ENCODE measurements around the gene SLC25A21.
"Not testable (repeated sequence)": the region's sequence is repeated elsewhere in the genome, so short reads cannot be mapped to it uniquely, and the experiment has no call there.

SLC25A21 gene

DNA sequence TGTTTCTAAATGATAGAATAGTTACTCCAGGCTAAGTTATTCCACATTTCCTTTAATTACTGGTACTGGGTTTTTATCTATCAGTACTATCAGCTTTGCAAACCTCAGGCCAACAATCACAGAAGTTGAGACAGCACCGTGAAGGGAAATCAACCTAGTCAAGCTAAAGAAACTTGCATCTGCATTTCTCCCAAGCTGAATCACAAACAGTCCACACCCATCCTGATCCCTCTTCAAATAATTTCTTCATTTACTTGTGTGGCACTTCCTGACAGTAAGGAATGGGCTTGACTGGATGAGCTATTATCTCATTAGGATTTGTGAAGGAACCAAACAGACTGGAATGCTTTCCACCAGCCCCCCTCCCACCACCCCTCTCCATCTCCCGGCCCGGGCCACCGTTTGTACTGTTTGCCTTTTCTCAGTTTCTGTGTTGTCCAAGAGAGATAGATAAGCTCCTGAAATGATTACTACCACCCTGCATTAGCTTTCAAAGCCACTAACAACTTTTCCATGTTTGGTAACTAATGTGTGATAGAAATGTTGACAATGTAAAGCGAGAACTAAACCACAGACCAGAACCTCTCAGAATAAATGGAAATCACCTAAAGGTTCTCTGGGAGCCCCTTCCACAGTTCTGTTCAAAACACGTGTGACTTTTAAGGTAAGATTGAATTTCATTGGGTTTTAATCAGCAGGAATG, 236.3 kb downstream of the SLC25A21 start:
- DNase-seq = no peak

DNA sequence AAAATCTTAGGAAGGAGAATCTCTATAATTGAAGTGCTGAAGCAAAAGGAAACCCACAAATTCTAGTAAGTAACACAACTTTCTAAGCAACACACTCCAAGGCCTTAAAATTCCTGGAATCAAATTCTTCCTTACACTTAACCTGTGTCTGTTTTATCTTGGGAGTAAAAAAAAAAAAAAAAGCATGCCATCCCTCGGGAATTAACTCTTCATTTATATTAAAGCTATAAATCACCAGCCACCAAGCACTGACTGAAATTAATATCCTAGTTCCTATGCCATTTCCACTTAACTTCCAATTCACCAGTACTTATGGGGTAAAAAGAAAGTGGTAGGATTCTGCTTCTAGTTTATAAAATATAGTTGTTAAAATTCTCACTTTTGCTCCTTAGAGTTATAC, 238.1 kb downstream of the SLC25A21 start:
- no peak for DNase-seq

DNA sequence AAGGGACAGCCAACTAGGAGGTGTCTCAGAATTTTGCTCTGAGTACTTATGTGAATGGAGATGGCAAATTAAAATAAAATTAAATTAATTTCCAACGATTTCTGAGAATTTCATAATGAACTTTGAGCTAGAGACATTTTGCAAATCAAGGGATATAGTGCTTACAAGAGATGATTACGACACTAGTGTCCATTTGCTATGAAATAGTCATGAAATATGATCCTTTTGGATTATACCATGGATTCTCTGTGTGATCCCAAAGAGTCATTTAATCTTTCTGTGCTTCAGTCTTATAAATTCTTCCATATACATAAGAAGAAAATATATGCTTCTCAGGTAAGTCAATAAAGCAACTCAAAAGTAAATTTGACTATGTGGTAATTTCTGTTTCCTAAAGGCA, 240.6 kb downstream of the SLC25A21 start:
- DNase-seq = no peak

DNA sequence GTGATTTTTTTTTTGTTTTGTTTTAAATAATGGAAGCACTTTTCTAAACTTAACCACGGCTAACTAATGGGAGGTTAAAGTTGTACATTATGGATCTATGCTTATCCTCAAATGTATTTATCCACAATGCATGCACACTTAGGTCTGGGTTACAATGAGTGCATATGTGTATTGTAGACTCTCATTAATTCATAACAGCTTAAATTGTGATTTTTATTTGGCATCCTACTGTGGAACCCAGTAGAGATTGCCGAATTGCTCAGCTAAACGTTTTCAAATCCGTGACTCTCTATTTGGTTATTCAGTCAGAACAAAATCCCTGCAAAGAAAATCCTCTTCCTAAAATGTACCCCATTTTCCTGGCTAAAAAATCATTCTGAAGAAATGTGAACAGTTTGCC, 244.0 kb downstream of the SLC25A21 start:
- DNase-seq = no peak

DNA sequence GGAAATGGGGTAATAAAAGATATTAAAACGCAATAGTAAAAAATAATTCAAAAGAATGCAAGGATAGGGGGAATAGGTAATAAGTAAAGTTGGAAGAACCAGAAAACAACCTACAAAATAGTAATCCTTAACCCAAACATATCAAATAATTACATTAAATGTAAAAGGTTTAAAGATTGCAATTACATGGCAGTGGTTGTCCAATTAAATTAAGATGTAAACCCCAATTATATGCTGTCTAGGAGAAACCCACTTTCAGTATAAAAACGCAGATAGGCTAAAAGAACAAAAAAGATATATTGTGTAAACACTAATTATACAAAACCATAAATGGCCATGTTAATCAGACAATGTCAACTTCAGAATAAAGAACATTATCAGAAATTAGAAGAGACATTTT, 247.3 kb downstream of the SLC25A21 start:
- no peak for DNase-seq

DNA sequence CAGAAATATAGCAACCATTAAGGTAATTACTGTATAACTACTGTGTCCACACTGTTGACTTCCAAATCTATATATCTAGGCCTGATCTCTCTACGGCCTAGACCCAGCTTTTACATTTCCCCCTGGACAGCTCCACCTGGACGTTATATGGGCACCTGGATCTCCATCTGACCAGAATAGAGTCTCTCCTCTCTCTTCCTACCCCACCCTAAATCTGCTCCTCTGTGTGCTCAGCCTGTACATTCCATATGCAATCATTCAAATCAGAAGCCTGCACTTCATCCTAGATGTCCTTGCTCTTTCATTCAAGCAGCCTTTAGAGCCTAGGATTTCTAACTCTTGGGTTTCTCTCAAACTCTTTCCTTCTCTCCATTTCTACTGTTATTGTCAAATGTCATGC, 255.7 kb downstream of the SLC25A21 start:
- no peak for DNase-seq

DNA sequence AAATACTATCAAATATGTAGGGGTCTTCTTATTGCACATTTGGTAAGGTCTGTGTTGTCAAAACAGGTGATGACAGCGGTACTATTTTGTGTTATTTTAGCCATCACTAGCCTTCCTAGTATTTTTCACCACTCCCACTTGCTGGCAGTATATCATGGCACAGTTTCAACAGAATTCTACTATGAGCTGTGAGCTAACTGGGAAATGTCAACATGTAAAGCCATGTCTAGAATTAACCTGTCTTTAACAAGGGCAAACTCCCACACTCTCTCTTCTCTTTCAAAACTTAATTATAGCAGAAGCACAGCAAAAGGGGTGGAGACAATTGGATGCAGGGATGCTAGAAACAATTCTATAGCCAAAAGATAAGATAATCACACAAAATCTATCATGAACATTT, 257.3 kb downstream of the SLC25A21 start:
- peak in 1 of 2 experiments; percentile 37 for DNase-seq

DNA sequence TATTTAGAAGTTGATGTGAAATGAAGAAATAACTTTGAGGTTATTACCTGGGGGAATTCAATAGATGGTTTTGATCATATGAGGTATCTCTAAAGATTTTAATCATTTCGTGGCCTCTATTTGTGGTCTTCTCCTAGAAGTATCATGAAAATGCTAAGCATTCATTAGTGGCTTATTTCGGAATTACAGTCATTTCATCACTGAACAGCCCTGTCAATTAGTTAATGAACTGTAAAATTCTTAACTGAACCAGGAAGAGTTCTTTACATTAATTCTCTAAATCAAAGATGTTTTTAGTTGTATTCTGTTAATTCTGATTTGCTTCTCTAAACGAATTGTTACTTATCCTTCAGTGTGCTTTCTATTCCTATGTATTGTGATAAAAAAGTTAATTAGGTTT, 261.8 kb downstream of the SLC25A21 start:
- DNase-seq = no peak

DNA sequence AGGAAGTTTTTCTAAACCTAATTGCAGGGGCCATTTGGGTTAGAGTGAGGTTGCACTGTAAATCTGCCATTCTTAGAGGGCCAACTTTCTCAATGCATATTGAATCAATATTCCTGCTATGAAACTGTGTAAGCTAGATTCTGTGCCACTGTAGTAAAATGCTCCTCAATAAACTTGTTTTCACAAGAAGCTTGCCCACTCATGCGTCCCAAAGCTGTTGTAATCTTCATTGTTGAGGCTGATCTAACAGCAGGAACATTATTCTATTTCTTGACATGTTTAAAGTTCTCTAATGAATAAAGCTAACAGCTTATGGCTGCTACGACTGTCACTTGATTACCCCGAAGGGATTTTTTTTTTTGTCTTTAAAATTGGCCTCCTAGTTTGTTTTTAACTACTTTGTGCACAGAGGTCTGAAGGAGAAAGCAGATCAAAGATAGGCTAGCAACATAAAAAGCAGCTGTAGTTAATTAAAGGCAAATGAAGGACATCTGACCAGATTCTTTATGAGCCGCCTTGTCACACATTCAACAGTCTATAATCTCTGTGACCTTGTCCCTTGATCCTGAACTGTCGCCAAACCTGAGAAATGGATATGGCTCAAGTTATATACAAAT, 267.0 kb downstream of the SLC25A21 start:
- no peak for DNase-seq

DNA sequence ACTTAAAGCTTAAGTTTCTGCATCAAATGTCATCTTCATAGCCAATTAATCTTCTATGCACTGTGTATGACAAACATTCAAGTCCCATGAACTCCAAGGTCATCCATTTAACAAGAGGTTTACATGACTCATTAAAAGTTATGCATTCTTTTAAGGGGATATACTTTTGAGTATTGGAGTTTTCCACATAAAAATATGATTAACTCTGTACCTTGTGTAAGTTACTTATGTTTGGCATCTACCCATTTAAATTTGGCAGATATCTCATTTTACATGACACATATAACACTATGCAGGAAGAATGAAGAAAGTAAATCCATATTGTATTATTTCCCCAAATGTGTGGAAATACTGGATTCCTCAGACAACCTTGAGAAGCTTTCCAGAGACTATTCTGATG, 270.5 kb downstream of the SLC25A21 start:
- DNase-seq = no peak

DNA sequence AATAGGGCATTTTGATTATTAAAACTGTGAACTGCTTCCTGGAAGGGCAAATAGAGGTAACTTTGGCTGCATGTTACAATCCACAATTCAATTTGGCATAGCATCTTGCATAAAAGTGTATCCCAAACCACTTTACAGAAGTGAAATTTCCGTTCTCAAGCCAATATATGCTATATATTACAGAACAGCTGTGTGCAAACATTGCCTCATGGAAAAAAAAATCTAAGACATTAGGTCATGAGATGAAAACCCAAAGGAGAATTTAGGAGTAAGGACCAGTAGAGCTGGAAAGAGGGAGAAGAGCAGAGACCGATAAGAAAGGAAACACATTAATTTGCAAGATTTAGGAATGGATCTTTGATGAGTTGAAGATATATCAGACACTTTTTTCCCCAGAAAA, 271.6 kb downstream of the SLC25A21 start:
- no peak for DNase-seq

DNA sequence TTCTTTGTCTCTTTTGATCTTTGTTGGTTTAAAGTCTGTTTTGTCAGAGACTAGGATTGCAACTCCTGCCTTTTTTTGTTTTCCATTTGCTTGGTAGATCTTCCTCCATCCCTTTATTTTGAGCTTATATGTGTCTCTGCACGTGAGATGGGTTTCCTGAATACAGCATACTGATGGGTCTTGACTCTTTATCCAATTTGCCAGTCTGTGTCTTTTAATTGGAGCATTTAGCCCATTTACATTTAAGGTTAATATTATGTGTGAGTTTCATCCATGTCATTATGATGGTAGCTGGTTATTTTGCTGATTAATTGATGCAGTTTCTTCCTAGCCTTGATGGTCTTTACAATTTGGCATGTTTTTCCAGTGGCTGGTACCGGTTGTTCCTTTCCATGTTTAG, 276.1 kb downstream of the SLC25A21 start:
- not testable (repeated sequence) for DNase-seq

DNA sequence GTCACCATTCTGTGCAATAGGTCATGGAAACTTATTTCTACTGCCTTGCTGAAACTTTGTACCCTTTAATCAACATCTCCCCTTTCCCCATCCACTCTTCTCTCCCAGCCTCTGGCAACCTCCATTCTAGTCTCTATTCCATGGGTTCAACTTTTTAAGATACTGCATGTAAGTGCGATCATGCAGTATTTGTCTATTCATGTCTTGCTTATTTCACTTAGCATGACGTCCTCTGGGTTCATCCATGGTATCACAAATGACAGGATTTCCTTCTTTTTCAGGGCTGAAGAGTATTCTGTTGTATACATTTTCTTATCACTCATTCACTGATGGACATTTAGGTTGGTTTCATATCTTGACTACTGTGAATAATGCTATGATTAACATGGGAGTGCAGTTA, 288.4 kb downstream of the SLC25A21 start:
- DNase-seq = no peak

DNA sequence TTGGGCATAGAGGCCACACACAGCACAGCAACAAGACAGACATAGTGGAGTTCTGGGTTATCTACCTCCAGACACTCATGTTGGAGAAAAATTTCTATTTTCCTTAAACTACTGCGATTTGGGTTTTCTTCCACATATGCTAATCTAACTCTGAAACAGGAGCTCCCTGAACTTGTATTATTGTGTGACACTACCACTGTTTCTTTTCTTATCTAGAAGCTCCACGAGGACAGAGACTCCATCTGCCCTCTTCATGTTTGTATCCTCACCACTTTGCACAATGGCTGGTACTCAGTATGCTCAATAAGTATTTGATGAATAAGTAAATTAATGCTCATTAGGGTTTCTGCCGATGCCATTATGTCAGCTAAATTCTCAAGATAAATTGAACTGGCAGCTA, 292.1 kb downstream of the SLC25A21 start:
- DNase-seq = no peak

DNA sequence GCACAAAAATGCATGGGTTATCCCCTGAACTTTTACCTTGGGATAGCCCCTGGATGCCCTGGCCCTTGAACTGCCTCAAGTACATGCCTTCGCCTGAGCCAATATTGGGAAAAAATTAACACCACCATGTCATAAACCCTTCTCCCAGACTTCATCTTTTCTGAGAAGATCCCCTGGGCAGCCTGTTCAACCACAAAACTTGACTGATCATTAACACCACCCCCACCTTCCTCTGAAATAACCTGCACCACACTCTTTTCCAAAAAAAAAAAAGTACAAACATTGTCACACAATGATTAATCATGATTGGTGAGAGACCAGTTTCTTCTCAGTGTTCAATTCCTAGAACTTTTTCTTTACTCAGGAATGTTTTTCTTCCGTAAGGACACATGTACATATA, 292.8 kb downstream of the SLC25A21 start:
- no peak for DNase-seq

DNA sequence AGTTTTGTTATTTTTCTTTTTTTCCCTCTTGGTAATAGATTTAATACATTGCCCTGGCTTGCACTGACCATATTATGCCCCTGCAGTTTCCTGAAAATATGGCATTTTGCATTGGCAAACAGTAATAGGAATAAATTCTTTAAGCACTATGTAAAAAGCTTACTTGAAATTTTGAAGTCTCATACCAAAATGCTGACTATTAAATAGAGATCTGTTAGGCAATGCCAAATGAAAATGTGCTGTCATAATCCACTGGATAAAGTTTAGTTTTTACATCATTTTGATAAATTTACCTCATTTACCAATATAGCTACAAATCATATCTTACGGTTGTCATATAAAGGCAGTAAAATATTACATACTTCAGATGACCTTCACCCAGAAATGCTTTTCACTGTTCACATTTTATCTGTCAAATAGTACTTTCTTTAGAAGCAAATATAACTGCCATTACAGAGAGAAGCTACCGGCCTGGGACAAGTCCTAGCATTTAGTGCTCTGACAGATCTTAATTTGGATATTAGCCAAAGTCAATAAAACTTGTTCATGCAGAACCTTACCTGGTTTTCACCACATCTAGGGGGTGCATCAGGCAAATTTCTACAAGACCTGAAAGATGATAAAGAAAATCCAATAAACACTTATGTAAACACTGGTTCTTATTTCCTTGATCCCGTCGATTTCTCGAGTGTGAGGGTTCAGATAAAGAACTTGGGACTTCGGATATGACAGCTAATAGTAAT, 297.8 kb downstream of the SLC25A21 start:
- peak in 1 of 2 experiments; percentile 7 for DNase-seq

DNA sequence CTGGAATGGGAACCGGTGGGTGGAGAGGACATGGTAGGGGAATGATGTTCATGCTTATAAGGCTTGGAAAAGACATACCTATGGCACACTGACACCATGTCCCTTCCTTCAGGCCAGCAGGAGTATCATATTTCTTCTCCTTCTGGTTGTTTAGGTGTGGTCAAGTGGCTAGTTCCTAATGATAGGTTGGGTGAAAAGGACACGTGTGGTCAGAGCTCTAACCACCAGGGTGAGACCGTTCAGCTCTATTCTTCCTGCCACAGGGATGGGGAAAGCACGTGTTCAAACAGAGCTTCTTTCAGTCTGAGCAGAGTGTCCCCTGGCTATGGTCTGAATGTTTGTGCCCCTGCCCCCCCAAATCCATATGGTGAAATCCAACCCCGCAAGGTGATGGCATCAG, 301.6 kb downstream of the SLC25A21 start:
- DNase-seq = no peak

DNA sequence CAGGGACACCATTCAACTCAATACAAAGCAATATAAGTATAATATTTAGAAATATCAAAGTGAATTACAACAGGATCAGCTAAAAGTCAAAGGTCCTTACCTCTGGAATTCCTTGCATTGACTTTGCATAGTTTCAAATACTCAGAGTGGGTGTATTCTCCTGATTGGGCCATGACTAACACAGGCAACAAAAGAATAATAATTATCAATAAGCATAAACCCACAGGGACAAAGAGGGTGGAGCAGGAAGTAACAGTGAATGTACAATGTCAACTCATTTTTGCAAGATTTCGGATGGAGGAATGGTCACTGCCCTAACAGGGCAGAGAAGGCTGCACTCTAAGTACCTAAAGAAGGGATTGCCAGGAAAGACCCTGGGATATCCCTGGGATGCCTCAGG, 303.3 kb downstream of the SLC25A21 start:
- DNase-seq = no peak

DNA sequence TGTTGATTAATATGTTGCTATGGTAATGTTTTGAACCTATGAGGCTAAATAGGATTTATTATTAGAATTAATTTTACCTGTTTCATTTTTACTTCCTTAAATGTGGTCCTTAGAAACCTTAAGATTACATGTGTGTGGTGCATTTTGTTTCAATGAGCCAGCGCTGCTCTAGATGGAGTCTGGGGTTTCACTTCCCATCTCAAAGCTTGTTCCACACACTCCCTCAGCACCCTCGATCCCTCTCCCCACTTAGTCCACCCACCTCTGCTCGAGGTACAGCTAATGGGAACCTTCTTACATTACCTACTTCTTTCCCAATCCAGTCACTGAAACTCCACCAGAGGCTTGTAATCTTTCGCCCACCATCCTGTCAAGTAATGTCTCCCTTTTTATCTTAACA, 305.5 kb downstream of the SLC25A21 start:
- no peak for DNase-seq

DNA sequence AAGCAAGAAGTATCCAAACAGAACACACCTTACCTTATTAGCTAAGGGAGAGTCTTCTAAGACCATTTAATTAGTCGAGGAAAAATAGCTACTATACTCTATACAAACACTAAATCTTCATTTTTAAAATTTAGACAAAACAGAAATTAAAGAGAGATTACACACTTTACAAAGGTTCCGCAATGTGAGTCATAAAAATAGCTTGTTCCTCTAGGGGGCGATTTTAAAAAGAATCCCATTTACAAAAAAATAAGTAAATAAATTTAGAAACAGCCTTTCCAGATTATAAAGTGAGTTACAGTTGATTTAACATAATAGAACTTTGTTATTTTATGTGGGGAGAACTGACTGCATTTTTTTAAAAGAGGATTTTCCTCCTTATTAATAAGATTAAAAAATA, 309.1 kb downstream of the SLC25A21 start:
- no peak for DNase-seq

DNA sequence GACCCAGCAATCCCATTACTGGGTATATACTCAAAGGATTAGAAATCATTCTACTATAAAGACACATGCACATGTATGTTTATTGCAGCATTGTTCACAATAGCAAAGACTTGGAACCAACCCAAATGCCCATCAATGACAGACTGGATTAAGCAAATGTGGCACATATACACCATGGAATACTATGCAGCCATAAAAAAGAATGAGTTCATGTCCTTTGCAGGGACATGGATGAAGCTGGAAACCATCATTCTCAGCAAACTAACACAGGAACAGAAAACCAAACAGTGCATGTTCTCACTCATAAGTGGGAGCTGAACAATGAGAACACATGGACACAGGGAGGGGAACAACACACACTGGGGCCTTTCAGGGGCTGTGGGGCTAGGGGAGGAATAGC, 310.2 kb downstream of the SLC25A21 start:
- DNase-seq = not testable (repeated sequence)

DNA sequence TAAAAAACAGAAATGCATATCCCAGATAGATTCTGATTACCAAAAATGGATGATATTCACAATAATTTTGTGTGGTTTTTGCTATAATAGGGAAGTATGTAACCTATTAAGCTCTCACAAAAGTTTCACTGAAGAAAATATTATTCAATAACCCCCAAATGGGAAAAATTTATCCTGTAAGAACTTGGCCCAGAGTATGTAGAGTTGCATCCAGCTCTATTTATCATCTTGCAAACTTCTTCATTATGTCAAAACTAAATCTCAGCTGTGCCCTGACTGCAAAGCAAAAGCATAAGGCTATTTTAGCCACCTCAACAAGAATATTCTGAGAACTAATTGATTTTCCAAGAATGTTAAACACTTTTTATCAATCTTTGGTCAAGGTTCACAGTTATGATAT, 311.6 kb downstream of the SLC25A21 start:
- DNase-seq = no peak

DNA sequence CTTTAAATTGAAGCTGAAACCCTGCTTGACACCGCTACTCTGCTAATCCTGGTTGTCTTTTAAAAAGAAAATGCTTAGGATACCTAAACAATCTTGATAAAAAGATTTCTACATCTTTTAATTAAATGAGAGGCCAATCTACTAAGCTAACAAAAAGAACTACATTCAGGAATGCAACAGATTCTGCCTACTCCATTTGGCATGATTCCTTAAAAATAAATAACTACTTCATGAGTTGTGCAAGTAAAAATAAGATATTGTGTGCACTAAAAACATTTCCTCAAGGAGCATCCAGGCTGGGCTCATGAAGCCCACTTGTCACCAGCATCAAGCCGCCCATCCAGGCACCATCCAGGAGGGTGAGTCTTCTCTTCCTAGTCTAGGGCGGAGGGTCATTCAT, 313.3 kb downstream of the SLC25A21 start:
- DNase-seq = no peak

DNA sequence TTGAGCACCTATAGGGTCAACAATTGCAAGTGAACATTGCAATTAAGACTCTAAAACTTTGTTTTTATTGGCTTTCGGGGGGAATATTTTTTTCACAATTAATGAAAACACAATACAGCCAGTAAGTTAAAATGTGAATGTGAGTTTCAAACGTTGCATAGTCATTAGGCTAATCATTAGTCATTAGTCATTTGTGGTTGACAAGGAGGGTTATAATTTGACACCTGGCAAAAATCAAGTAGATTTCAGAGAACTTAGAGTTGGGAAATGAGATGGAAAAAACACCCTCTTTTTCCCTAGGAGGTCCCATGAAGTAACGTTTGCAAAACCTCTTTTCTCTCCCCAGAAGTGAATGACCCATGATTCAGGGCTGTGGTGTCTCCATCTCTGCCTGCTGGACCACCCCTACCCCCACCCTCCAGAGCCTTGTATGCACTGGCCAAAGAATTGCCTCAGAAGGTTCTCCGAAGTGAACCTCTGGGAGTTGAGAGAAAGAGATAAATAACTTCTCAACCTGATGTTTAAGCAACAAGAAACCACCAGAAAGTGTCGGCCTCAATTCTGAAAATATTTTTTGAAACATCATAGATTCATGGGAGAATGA, 314.5 kb downstream of the SLC25A21 start:
- no peak for DNase-seq
